Measurements from ENCODE around the gene SHOC2.

DNA sequence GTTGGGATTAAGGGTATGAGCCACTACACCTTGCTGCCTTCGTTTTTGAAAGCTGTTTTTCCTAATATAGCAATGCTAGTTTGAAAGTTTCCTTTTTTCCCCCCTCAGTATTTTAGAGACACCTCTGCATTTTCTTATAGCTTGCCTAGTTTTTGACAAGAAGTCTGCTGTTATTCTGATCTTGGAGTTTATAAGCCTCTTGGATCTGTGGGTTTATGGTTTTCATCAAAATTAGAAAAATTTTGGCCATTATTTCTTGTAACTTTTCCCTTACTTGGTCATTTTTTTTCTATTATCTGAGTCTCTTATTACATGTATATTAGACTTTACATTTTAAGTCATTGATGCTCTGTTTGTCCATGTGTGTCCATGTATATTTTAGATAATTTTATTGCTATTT, 57.2 kb downstream of the SHOC2 start:
- TF ChIP-seq POLR2A (IDR thresholded peaks at IDR 0.05; ENCODE audit: control extremely low read depth in 1 of 2, low read depth in 2 of 2, low read length in 2 of 2) = no peak
- TF ChIP-seq, protein P1, sequence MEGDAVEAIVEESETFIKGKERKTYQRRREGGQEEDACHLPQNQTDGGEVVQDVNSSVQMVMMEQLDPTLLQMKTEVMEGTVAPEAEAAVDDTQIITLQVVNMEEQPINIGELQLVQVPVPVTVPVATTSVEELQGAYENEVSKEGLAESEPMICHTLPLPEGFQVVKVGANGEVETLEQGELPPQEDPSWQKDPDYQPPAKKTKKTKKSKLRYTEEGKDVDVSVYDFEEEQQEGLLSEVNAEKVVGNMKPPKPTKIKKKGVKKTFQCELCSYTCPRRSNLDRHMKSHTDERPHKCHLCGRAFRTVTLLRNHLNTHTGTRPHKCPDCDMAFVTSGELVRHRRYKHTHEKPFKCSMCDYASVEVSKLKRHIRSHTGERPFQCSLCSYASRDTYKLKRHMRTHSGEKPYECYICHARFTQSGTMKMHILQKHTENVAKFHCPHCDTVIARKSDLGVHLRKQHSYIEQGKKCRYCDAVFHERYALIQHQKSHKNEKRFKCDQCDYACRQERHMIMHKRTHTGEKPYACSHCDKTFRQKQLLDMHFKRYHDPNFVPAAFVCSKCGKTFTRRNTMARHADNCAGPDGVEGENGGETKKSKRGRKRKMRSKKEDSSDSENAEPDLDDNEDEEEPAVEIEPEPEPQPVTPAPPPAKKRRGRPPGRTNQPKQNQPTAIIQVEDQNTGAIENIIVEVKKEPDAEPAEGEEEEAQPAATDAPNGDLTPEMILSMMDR (IDR thresholded peaks at IDR 0.05; ENCODE audit: control extremely low read depth in 1 of 3, insufficient read depth in 1 of 3, low read depth in 1 of 3, low read length in 3 of 3) = no peak
- no peak for TF ChIP-seq SAP30 (IDR thresholded peaks at IDR 0.05; ENCODE audit: insufficient read depth, insufficient replicate concordance, low read length)
- TF ChIP-seq, protein P2, sequence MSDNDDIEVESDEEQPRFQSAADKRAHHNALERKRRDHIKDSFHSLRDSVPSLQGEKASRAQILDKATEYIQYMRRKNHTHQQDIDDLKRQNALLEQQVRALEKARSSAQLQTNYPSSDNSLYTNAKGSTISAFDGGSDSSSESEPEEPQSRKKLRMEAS (IDR thresholded peaks at IDR 0.05) = no peak

Measured in H1 (cell line).